ENCODE measurements around the gene ZNF578. TPM values are rescaled to one million over a fixed set of nuclear protein-coding genes. Genes with fewer than 3 reads are reported as not detected.
"Not testable (repeated sequence)": the region's sequence is repeated elsewhere in the genome, so short reads cannot be mapped to it uniquely, and the experiment has no call there.

ZNF578 gene
- total RNA-seq (under 1 TPM; 0.26 to 0.75 TPM), total RNA-seq (0.35 to 0.53 reads per million in 2 donors)

GRCh38 chr19:52453324-52454094, at the start of gene ZNF578:
ZNF578 (plus strand) TSS chr19:52453553; CDS start chr19:52501846, 48,293 bp downstream.
- DNase-seq (peak; percentile 23 to 39 (median 34)), ATAC-seq (peak; percentile 74)
- Mint-ChIP-seq H3K27ac (peak within 1 kb of the TSS; percentile 4), H3K36me3 (ENCODE audit: low read depth) (peaks cover 10% of the 10 kb centered on the region), H3K4me1 (peaks cover 3% of the 10 kb centered on the region), H3K27me3 (no peaks in the 10 kb centered on the region), H3K4me3 (peak within 1 kb of the TSS; percentile 78)
- H3K9me3 ChIP-seq (ENCODE audit: control insufficient read depth, low read length, poor library complexity, severe bottlenecking) = peaks cover 15% of the 10 kb centered on the region

- no peak overlapping the region for H3K4me3 Mint-ChIP-seq
- no peak for ATAC-seq
- no peak overlapping the region for H3K27ac Mint-ChIP-seq
- DNase-seq = no peak
- H3K36me3 Mint-ChIP-seq (ENCODE audit: low read depth) = peaks cover 19% of the 10 kb centered on the region
- H3K4me1 Mint-ChIP-seq = no peaks in the 10 kb centered on the region
- peaks cover 28% of the 10 kb centered on the region for H3K9me3 ChIP-seq (ENCODE audit: control insufficient read depth, low read length, poor library complexity, severe bottlenecking)
- H3K27me3 Mint-ChIP-seq = no peaks in the 10 kb centered on the region
Measured at GRCh38 chr19:52410276-52410675, 43.1 kb upstream of the ZNF578 start.

- Mint-ChIP-seq H3K4me1 (no peaks in the 10 kb centered on the region), H3K4me3 (no peak overlapping the region), H3K27me3 (no peaks in the 10 kb centered on the region), H3K27ac (no peak overlapping the region), H3K36me3 (ENCODE audit: low read depth) (peaks cover 5% of the 10 kb centered on the region)
- peaks cover 41% of the 10 kb centered on the region for H3K9me3 ChIP-seq (ENCODE audit: control insufficient read depth, low read length, poor library complexity, severe bottlenecking)
- DNase-seq (no peak), ATAC-seq (no peak)
Measured at GRCh38 chr19:52415711-52416110, 37.6 kb upstream of the ZNF578 start.

- H3K4me1 Mint-ChIP-seq = no peaks in the 10 kb centered on the region
- no peak within 1 kb of the TSS for H3K4me3 Mint-ChIP-seq
- no peak for ATAC-seq
- H3K27me3 Mint-ChIP-seq = no peaks in the 10 kb centered on the region
- no peak for DNase-seq
- no peak within 1 kb of the TSS for H3K27ac Mint-ChIP-seq
- peaks cover 3% of the 10 kb centered on the region for H3K9me3 ChIP-seq (ENCODE audit: control insufficient read depth, low read length, poor library complexity, severe bottlenecking)
- H3K36me3 Mint-ChIP-seq (ENCODE audit: low read depth) = no peaks in the 10 kb centered on the region
Measured at GRCh38 chr19:52428937-52429336, 24.4 kb upstream of the ZNF578 start, which contains the start of gene ZNF534. ZNF534 (plus strand) TSS chr19:52429148; CDS start chr19:52431475, 2,327 bp downstream.

GRCh38 chr19:52442179-52442578, 11.2 kb upstream of the ZNF578 start:
- Mint-ChIP-seq H3K4me3 (no peak overlapping the region), H3K27ac (no peak overlapping the region), H3K4me1 (no peaks in the 10 kb centered on the region), H3K27me3 (no peaks in the 10 kb centered on the region), H3K36me3 (ENCODE audit: low read depth) (no peaks in the 10 kb centered on the region)
- ATAC-seq = no peak
- no peak for DNase-seq
- peaks cover 8% of the 10 kb centered on the region for H3K9me3 ChIP-seq (ENCODE audit: control insufficient read depth, low read length, poor library complexity, severe bottlenecking)

GRCh38 chr19:52444506-52444905, 8.8 kb upstream of the ZNF578 start:
- H3K27me3 Mint-ChIP-seq = no peaks in the 10 kb centered on the region
- no peak overlapping the region for H3K4me3 Mint-ChIP-seq
- no peak overlapping the region for H3K27ac Mint-ChIP-seq
- H3K9me3 ChIP-seq (ENCODE audit: control insufficient read depth, low read length, poor library complexity, severe bottlenecking) = peaks cover 8% of the 10 kb centered on the region
- ATAC-seq (no peak), DNase-seq (no peak)
- H3K36me3 Mint-ChIP-seq (ENCODE audit: low read depth) = no peaks in the 10 kb centered on the region
- no peaks in the 10 kb centered on the region for H3K4me1 Mint-ChIP-seq

- H3K9me3 ChIP-seq (ENCODE audit: control insufficient read depth, low read length, poor library complexity, severe bottlenecking) = peaks cover 9% of the 10 kb centered on the region
- Mint-ChIP-seq H3K27me3 (no peaks in the 10 kb centered on the region), H3K27ac (no peak overlapping the region), H3K36me3 (ENCODE audit: low read depth) (peaks cover 8% of the 10 kb centered on the region), H3K4me1 (peaks cover 3% of the 10 kb centered on the region), H3K4me3 (no peak overlapping the region)
- no peak for DNase-seq
- no peak for ATAC-seq
Measured at GRCh38 chr19:52451241-52451640, 2.1 kb upstream of the ZNF578 start.

- peaks cover 43% of the 10 kb centered on the region for H3K9me3 ChIP-seq (ENCODE audit: control insufficient read depth, low read length, poor library complexity, severe bottlenecking)
- H3K4me3 Mint-ChIP-seq = no peak overlapping the region
- no peak for ATAC-seq
Measured at GRCh38 chr19:52464798-52465470, 11.6 kb downstream of the ZNF578 start.

GRCh38 chr19:52473655-52474350, 20.4 kb downstream of the ZNF578 start:
- Mint-ChIP-seq H3K4me3 (no peak overlapping the region), H3K27ac (no peak overlapping the region), H3K36me3 (ENCODE audit: low read depth) (no peaks in the 10 kb centered on the region), H3K4me1 (no peaks in the 10 kb centered on the region), H3K27me3 (no peaks in the 10 kb centered on the region)
- ATAC-seq = no peak
- peaks cover 46% of the 10 kb centered on the region for H3K9me3 ChIP-seq (ENCODE audit: control insufficient read depth, low read length, poor library complexity, severe bottlenecking)
- no peak for DNase-seq

More at GRCh38 chr19:52464798-52465470, 11.6 kb downstream of the ZNF578 start:
- Mint-ChIP-seq H3K36me3 (ENCODE audit: low read depth) (peaks cover 4% of the 10 kb centered on the region), H3K27me3 (no peaks in the 10 kb centered on the region), H3K27ac (no peak overlapping the region), H3K4me1 (no peaks in the 10 kb centered on the region)
- DNase-seq = no peak

- H3K9me3 ChIP-seq (ENCODE audit: control insufficient read depth, low read length, poor library complexity, severe bottlenecking) = peaks cover 46% of the 10 kb centered on the region
- DNase-seq (no peak), ATAC-seq (no peak)
- no peaks in the 10 kb centered on the region for H3K36me3 Mint-ChIP-seq (ENCODE audit: low read depth)
- H3K4me1 Mint-ChIP-seq = no peaks in the 10 kb centered on the region
- no peak overlapping the region for H3K4me3 Mint-ChIP-seq
- H3K27me3 Mint-ChIP-seq = no peaks in the 10 kb centered on the region
- no peak overlapping the region for H3K27ac Mint-ChIP-seq
Measured at GRCh38 chr19:52474351-52475127, 21.2 kb downstream of the ZNF578 start.

GRCh38 chr19:52484111-52484743, 30.9 kb downstream of the ZNF578 start:
- H3K36me3 Mint-ChIP-seq (ENCODE audit: low read depth); ATAC-seq; H3K4me3 Mint-ChIP-seq; H3K27me3 Mint-ChIP-seq; H3K9me3 ChIP-seq (ENCODE audit: control insufficient read depth, low read length, poor library complexity, severe bottlenecking); H3K27ac Mint-ChIP-seq; H3K4me1 Mint-ChIP-seq; DNase-seq: not testable (repeated sequence)

- not testable (repeated sequence) for H3K36me3 Mint-ChIP-seq (ENCODE audit: low read depth); H3K27ac Mint-ChIP-seq; ATAC-seq; H3K9me3 ChIP-seq (ENCODE audit: control insufficient read depth, low read length, poor library complexity, severe bottlenecking); H3K4me1 Mint-ChIP-seq; H3K4me3 Mint-ChIP-seq; H3K27me3 Mint-ChIP-seq; DNase-seq
Measured at GRCh38 chr19:52485064-52485463, 31.7 kb downstream of the ZNF578 start.
